HG03432 (cell line): ENCODE measurements around the gene SOWAHB.
"Not testable (repeated sequence)": the region's sequence is repeated elsewhere in the genome, so short reads cannot be mapped to it uniquely, and the experiment has no call there.

Experiments
- ATAC-seq: cut with Tn5 transposase; IDR thresholded peaks from one replicate; pipeline ENCODE4 v1.9.1; 2021; ENCODE audit warnings: mild to moderate bottlenecking, moderate library complexity; ENCODE audit not compliant: unreplicated experiment

Gene SOWAHB

DNA sequence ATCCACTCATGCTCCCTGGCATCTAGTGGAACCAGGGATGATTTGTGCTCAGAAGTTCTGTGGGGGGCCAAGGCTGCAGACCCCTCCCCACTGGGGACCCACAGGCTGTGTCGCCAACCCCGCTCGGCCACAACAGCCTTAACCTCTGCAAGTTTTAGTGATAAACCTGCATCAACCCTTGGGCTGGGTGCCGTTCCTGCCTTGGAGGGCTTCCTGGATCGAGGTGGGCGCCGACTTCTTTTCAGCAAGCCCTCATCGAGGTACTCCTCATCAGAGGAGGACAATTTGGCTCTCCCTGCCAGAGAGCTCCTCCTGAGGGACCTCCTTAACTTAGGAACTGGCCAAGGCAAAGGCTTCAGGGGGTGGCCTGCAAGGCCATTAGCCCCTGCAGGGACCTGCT lies 1.9 kb downstream of the SOWAHB start:
- ATAC-seq, result no peak

DNA sequence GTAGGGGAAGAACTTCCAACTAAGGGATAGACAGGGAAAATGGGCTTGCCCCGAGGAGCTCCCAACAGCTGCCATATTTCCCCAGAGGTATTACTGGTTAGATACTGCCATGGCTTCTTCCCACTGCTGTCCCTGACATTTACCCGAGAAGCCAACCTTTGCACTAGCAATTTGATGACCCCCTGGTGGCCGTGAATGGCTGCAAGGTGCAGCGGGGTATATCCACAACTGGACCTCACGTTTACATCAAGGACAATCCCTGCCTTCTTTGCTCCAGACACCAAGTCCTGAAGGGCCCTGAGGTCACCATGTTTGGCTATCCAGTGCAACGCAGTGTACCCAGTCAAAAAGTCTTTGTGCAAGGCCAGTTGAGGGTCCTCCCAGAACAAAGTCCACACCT lies 2.3 kb downstream of the SOWAHB start:
- no peak for ATAC-seq

DNA sequence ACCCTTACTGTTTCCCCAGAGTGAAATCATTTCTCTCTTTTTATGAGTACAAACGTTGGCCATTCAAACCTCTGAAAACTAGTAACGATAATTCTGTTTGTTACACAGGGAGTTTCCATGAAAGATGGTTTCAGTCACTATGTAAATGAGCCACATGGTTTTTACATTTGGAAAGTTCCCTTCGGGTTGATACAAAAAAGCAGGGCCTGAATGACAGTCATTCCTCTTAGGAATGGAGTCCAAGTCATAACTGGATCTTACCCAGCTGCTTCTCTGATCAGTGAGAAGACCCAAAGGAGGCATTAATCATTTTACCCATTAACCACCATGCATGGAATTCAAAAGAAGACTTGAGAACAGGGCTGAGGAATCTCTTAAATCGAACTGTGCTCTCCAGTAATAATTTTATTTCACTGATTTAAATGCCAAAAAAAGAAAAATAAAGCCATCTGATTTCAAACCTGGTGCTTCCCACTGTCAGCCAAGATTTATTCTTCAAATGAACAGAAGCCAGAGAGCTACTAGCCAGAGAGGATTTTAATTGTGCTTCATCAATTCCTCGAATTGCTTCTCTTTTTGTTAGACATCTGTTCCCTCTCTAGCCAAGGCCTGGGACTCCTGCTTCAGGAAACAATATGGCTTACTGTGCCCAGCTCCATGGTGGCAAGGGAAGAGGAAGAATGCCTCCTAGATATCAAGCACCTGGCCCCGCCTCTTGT lies 3.2 kb downstream of the SOWAHB start:
- ATAC-seq, result no peak

DNA sequence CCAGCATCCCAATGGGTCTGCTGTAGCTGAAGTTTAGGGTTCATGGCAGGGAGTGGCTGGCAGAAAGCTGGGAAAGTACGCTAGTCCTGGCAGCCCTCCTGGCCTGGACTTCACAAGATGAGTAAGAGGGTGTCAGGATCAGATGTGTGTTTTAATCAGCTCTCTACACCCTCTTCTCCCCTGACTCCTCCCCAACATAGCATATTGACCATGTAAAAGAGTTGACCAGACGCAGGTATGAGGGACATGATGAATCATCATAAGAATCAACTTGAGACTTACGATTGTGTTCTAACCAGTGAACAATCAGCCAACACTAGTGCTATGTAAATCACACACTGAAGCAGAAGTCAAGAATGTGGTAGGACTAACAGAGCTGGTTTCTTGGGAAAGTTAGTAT lies 5.3 kb downstream of the SOWAHB start:
- no peak for ATAC-seq

DNA sequence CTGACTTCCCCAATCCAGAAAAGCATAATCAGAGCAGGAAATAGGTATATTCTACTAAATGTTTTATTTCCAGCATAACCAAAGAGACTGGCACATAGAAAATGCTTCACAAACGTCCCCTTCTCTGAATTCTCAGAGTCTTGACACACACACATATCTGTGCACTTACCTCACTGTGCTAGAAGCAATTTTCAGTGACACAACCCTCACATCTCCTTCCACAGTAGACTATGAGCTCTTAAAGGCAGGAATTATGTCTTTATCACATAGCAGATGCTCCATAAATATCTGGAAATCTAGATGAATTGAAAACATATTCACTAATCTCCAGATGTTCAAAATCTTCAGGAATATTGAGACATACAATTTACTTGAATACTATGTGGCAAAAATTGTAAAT lies 5.9 kb downstream of the SOWAHB start:
- no peak for ATAC-seq

DNA sequence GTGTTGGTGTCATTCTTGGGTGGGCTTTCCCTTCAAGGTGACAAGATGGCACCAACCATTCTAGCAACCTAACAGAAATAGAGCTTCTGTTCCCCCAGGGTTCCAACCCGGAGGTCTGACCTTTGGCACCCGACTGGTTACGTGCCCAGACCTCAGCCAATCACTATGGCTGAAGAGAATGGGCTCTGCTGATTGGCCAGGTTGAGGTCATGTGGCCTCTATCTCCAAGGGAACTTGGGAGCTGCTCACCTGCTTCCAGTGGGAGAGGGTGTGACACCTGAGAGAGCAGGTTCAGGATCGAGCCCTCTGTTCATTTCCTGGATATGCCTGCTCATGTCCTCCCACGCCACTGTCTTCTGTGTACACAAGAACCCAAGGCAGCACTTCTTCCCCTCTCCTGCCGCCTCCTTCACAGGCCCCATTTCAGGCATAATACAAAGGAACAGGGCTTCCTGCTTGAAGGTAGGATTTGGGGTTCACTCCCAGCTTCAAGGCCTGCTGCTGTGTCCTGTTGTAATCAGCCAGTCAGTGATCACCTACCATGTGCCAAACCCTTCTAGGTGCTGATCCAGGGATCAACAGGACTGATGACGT lies 11.0 kb downstream of the SOWAHB start:
- ATAC-seq, result no peak

DNA sequence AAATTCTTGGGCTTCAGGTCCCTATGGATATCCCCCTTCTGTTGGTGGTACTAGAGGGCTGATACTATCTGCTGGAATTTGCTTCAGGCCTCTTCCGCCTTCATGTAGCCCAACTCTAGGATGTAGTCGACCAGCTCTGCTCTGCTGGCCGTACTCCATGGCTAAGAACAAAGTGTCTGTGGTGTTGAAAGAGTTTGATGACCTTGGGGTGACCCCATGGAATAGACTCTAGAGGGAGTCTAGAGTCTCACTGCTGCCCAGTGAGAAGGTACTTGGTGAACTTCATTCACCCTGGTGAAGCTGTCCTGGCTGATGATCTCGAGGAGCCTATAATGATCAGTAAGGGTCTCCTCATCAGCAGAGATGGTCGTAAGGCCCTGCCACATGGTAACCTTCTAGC lies 11.7 kb downstream of the SOWAHB start:
- no peak for ATAC-seq

DNA sequence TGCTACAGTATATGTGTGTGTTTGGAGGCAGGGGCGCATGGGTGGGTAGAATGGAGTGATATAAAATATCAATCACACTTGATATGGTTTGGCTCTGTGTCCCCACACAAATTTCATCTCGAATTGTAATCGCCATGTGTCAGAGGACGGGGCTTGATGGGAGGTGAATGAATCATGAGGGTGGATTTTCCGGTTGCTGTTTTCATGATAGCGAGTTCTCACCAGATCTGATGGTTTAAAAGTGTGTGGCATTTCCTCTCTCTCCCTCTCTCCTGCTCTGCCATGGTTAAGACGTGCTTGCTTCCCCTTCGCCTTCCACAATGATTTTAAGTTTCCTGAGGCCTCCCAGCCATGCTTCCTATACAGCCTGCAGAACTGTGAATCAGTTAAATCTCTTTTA lies 14.8 kb downstream of the SOWAHB start:
- no peak for ATAC-seq

DNA sequence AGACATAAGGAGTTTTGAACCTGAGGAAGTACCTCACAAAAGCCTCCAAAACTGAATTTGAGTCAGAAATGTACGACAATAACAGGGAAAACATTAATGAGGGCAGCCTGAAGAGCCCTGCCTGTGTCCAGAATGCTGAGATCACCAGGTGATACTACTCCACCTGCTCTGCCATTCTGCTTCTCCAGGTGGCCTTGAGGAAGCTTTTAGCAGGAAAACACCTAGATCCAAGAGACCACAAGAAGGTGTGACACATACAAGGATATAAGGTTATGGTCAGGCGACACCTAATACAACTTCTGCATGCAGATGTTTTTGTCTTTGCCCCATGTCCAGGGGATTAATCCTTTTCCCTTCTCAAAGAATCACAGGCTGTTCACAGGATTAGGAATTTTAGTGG lies 15.3 kb downstream of the SOWAHB start:
- no peak for ATAC-seq

DNA sequence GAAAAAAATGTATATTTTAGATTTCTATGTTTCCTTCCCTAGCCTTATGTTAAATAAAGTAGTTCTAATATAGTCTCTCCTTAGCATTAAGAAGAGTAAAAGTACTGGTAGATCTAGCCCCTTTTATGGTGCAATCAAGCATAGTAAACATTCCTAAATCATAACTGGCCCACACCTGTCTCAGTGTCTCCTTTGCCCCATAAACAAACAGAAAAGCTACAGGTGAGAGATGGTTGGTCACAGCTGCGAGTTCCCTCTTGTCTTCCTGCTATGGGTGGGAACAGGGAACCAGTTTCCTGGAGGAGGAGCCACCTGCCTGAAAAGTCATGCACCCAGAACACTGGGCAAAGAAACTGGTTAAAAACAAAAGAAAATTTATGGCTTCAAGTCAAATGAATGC lies 16.6 kb downstream of the SOWAHB start:
- no peak for ATAC-seq

DNA sequence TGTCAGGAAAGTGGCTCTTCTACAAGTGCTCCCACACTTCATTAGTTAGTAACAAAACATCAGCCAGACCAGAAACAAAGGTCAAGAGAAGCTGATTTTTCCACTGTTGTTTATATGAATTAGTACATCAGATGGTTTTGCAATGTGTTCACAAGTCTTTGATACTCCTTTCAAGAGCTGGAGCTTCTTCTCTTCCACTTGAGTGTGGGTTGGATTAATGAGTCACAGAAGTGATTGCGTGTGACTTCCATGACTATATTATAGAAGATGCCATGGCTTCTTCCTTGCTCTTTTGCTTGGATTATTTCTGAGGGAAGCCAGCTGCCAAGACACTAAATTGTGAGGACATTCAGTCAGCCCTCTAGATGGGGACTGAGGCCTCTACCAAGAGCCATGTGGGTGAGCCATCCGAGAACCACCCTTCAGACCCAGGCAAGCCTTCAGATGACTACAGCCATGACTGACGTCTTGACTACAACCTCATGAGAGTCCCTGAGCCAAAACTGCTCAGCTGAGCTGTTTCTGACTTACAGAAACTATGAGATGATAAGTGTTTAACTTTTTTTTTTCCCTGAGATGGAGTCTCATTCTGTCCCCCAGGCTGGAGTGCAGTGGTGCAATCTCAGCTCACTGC lies 18.1 kb downstream of the SOWAHB start:
- ATAC-seq, result no peak

DNA sequence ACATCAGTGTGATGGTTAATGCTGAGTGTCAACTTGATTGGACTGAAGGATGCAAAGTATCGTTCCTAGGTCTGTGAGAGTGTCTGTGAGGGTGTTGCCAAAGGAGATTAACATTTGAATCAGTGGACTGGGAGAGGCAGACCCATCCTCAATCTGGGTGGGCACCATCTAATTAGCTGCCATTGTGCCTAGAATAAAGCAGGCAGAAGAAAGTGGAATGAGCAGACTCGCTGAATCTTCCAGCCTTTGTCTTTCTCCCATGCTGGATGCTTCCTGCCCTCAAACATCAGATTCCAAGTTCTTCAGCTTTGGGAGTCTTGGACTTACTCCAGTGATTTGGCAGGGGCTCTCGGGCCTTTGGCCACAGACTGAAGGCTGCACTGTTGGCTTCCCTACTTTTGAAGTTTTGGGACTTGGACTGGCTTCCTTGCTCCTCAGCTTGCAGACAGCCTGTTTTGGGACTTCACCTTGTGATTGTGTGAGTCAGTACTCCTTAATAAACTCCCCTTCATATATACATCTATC lies 19.2 kb downstream of the SOWAHB start:
- ATAC-seq, result not testable (repeated sequence)

DNA sequence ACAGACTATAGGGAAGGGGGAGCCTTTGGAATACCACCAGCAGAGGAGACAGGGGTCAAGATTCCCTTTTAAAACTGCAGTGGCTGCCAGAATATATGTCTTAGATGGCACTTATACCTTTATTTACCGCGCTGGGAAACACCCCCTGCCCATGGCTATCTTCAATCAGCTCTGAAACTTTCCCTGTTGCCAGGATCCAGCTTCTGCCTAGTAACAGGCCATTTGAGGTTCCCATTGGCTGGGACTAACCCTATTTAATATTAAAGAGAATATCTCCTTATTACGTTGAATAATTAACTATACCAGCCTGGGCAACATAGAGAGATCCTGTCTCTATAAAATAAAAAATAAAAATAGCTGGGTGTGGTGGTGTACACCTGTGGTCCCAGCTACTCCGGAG lies 23.8 kb downstream of the SOWAHB start:
- ATAC-seq, result peak; percentile 58

DNA sequence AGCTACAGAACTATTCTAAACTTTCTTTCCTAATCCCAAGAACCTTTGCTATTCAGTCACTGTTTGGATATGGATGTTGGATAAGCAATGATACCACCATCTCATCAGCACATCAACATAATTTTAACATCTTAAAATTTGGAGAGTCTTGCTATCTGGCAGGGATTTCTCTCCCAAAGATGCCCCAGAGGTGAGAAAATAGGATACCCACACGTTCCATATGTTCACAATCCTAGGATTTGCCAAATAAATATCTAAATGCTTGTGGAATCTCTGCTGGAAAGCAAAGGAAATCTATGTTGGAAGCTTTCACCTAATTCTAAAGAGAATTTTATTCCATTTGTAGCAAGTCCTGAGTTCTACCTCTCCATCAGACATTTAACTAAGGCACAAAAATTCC lies 24.4 kb downstream of the SOWAHB start:
- no peak for ATAC-seq

DNA sequence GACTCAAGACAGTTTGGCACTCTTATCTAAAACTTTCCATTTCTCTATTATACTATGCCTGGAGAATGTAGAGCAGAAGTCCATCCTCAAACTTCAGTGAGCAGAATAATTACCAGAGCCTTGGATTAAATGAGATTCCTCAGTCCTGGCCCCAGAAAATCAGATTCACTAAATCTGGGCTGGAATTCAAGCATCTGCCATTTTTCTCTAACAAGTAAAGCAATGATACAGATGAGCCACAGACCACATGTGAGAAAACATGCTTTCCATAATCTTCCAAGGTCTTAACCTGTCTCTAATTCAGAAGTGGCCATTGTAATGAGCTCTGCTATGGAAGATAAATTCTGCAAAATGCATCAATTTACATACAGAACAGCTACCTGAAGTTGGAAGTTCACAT lies 25.4 kb downstream of the SOWAHB start:
- ATAC-seq, result no peak

DNA sequence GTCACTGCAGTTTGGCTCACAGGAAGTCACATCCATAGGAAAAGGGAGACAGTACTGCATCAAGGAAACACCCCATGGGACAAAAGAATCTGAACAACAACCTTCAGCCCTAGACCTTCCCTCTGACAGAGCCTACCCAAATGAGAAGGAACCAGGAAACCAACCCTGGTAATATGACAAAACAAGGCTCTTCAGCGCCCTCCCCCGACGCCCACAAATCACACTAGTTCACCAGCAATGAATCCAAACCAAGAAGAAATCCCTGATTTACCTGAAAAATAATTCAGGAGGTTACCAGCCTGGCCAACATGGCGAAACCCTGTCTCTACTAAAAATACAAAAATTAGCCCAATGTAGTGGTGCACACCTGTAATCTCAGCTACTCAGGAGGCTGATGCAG lies 29.2 kb downstream of the SOWAHB start:
- not testable (repeated sequence) for ATAC-seq

DNA sequence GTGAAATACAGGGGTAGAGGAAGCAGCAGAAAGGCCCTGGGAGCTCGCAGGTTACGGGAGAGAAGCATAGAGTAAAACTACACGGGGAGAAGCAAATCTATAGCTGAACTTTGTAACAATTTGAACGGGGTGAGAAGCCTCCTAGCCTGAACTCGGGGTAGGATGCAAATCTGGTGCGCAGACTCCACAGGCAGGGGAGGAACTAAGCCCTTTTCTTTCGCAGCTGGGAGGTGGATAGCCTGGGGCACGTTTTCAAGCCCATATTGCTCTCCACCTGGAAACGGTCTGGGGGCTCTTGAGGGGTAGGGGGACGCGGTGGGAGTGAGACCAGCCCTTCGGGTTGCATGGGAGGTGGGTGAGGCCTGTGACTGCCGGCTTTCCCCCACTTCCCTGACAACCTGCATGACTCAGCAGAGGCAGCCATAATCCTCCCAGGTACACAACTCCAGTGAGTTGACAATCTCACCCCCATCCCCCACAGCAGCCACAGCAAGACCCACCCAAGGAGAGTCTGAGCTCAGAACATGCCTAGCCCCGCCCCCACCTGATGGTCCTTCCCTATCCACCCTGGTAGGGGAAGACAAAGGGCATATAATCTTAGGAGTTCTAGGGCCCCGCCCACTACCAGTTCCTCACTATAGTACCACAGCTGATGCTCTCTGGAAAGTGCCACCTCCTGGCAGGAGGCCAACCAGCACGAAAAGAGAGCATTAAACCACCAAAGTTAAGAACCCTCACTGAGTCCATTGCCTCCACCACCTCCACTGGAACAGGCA lies 29.9 kb downstream of the SOWAHB start:
- ATAC-seq, result no peak

DNA sequence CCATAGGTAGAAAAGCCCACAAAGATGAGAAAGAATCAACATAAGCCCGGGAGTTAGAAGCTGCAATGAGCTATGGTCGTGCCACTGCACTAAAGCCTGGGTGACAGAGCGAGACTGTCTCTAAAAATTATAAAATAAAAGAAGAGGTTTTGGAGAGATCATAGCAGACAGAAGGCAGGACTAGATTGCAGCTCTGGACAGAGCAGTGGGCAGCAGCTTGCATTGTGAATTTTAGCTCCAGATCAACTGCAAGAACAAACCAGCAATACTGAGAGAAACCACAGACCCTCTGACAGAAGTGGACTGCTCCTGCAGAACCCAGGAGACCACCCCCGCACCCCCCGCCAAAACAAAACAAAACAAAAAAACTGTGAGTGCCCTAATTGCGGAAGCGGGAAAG lies 30.6 kb downstream of the SOWAHB start:
- no peak for ATAC-seq

DNA sequence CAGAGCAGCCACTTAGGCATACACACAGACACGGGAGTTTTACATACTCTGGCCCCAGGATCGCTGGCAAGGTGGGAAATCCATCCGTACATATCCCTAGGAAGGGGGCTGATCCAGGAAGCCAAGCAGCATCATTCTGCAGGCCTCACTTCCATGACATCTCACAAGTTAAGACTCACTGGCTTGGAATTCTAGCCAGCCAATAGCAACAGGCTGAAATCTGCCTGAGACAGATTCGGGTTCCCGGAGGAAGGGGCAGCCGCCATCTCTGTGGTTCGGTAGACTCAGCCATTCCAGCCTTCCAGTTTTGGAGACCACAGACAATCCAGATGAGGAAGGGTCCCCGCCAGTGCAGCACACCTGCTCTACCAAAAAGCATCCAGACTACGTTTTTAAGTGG lies 31.3 kb downstream of the SOWAHB start:
- ATAC-seq, result no peak

DNA sequence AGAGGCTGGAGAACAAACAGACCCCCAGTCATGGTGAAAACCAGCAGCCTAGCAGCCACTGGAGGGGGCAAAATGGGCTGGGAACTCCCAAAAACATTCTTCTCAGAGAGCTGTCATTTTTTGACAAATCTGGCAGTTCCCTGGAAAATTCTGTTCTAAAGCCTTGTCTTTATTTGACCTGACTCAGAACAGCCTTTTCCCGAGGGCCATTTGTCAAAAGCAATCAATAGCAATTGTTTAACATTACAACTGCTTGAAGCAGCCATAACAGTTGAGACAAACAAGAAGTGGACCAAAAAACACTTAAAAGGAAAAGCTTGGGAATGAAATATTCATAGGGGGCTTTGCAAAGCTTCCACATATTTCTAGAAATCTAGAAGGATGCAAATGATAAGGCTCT lies 39.6 kb downstream of the SOWAHB start:
- no peak for ATAC-seq

DNA sequence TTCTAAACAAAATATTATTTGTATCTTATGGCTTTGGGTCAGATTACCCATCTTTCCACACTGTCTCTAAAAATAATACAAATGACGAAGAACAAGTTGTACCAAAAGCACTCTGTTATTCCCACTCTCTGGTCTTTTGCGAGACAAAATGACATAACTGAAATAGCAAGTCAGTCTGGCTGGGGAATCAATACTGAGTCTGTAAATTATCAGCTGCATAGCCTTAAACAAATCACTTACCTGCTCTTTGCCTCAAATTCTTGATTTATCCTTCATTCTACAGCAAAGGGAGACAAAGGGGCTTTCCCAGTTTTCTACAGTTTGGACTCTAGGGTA lies 40.9 kb downstream of the SOWAHB start:
- no peak for ATAC-seq
